K562 (cell line): ENCODE measurements around the gene VEZF1. TPM values are rescaled to one million over a fixed set of nuclear protein-coding genes. Genes with fewer than 3 reads are reported as not detected.

Source experiments
- MGA ChIP-seq: fragments of 450-650 bp; IDR thresholded peaks from 2 replicates; pipeline ENCODE4 v1.6.1; 2016; ENCODE audit warnings: mild to moderate bottlenecking, moderate library complexity
- polyA plus RNA-seq, 8 experiments: library from polyadenylated mRNA; depleted of rRNA in 4 of 8; stranded (reverse) in 5 of 8; unstranded in 3 of 8; fragments of >200 nt; fragmentation: Nextera tagmentation in 2 of 8; fragmentation: Illumina TruSeq in 1 of 8; extraction: Ambion mirVana in 2 of 8; extraction: Trizol in 1 of 8; gene quantifications; 2 replicates each; pipeline versions ENCODE4 v1.2.1 to v1.2.3, GENCODE V29; 2011 to 2014; ENCODE audit warnings: inconsistent platforms in 1 of 8, missing spikeins in 1 of 8
- total RNA-seq, 7 experiments: library from RNA; depleted of rRNA in 6 of 7; stranded (reverse); fragments of >200 nt in 6 of 7; fragmentation: Illumina TruSeq in 2 of 7; extraction: Trizol in 2 of 7; gene quantifications; 2 replicates each; pipeline versions ENCODE4 v1.2.1 to v1.2.3, GENCODE V29; 2011 to 2021; ENCODE audit warnings: low replicate concordance in 1 of 7

The VEZF1 gene
- total and polyA plus RNA-seq, 9 of the 15 experiments (the other 6 are each of a cell fraction or from before 2014, with no cell fraction given): 9.5 to 33.4 (median 22.1) TPM

- no peak for TF ChIP-seq MGA
Observed at GRCh38 chr17:57928928-57929327, 59.1 kb downstream of the VEZF1 start (continued).
